Measurements from ENCODE around the gene PSMB2.

The PSMB2 gene

DNA sequence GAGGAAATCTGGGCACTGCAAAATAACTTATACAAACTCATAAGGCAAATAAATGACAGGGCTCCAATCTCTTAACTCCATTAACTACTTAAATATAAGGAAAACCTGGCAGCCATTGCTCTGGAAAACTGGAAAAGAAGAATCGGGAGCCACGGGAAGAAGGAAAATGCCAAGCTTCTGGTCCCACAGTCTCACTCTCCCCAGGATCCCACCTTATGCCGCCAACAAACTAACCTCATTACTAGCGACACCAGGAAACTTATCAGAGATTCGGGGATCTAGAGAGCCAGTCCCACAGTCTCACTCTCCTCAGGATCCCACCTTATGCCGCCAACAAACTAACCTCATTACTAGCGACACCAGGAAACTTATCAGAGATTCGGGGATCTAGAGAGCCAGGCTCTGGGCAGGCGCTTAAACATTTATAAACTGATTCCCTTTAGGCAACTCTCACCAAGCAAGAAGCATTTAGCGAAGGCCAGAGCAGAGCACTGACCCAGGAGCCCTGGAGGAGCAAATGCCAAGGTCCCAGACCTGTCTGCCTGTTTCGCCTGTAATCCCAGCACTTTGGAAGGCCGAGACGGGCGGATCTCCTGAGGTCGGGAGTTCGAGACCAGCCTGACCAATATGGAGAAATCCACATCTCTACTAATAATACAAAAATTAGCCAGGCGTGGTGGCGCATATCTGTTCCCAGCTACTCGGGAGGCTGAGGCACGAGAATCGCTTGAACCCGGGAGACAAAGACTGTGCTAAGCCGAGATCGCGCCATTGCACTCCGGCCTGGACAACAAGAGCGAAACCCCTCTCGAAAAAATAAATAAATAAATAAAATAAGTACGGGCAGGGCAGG is 720 bp downstream of the PSMB2 start:
- no peak for DNase-seq

DNA sequence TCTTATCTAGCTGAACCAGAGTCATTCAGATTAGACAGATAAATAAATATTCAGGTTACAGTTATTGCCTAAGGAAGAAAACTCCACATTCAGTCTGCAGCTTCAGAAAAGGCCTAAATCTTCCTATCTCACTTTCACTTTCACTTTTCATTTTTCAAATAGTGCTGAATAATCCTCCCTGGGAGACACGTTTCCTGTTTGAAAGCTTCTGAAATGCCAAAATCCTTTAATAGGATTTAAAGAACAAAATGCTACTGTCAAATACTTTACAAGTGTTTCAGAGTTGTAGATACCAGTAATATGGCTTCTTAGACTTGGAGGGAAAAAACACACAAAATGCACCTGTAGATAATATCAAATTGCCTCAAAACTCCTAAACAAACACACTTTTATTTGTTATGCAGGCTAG is 3.9 kb downstream of the PSMB2 start:
- no peak for DNase-seq

DNA sequence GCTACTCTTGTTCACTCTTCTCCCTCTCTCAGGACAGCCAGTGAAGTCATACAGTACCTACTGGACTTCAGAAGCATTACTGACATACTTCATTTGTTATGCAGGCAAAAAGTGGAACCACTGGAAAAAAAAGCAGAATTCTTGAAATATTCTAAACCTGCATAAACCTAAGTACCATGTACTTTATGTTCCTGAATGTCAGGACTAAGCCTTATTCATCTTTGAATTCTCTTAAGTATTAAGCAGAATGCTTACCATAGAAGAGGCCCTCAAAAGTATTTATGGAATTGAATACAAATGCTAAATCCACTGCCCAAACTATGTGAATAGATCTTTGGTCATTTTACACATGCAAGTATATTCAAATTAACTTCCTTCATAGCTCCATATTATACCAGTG is 7.8 kb downstream of the PSMB2 start:
- no peak for DNase-seq

DNA sequence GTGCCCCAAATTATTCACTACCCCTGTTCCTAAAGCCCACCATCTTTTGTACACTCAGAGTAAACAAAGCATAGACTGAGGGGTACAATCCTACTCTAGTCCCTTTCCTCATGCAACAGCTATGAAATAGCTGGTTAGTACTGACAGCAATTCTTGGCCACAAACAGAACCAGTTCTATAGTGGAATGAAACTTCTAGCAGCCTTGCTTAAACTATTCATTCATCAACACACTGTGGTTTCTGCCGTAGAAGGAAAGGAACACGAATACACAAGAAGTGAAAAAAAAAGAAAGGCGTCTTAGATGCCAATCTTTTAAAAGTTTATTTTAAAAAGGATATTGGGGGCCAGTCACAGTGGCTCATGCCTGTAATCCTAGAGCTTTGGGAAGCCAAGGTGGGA is 9.9 kb downstream of the PSMB2 start:
- no peak for DNase-seq

DNA sequence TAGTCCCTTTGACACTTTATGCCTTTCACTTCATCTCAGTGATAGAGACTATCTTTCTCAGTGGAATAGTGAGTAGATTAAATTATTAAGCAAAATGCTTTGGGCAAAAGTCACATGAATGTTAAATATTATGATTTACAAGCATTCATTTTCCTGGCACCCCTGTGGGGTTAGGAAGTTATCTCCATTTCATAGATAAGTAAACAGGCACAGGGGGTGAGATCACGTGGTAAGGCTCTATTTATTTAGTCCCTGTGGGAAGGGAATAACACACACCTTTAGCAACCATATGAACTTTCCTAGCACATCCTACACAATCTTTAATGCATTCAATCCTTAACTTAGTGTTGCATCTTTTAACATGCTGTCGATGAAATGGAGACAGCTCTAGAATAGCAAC is 12.3 kb downstream of the PSMB2 start:
- DNase-seq, result no peak

DNA sequence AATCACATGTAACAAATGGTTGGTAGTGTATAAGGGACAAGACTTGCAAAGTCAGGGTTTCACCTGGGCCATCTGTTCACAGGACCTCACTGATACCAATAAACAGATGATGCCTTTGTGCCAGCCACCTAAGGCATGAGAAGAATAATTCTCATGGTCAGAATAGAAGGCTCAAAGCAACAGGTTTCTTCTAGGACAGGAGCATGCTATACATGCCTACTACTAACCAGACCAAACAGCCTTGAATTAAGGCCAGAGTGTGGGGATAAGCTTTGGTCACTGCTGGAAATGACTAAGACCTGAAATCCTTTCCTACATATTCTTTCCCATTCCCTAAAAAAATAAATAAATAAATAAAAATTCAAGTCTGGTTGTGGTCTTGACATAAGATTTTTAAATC is 17.5 kb downstream of the PSMB2 start:
- DNase-seq, result no peak

DNA sequence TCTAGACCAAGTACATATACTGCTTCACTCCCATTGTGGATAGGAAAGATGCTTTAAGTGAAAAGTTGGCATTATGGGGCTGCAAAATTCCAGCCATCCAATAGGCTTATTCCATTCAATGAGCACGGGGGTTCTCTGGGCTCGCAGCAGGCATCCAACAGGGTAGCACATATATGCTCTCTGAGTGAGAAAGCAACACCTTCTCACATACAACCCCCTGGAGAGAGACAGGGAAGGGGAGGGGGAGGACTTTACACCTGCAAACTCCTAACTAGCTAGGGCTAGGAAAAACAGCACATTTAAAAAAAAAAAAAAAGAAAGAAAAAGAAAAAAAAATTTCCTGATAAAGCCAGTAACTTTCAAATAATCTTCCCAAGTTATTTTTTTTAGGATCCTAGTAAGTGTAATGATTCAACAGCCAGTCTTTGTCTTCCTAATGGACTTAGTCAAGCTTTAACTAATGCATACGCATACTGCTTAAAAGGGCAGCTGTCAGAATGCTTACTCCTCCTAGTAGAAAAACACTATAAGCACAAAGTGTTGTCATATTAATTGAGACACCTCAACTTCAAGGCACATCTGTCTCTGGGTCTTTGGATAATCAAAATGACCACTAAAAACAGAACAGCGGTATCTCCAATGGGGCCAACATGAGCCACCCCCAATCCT is 18.7 kb downstream of the PSMB2 start:
- DNase-seq, result no peak

DNA sequence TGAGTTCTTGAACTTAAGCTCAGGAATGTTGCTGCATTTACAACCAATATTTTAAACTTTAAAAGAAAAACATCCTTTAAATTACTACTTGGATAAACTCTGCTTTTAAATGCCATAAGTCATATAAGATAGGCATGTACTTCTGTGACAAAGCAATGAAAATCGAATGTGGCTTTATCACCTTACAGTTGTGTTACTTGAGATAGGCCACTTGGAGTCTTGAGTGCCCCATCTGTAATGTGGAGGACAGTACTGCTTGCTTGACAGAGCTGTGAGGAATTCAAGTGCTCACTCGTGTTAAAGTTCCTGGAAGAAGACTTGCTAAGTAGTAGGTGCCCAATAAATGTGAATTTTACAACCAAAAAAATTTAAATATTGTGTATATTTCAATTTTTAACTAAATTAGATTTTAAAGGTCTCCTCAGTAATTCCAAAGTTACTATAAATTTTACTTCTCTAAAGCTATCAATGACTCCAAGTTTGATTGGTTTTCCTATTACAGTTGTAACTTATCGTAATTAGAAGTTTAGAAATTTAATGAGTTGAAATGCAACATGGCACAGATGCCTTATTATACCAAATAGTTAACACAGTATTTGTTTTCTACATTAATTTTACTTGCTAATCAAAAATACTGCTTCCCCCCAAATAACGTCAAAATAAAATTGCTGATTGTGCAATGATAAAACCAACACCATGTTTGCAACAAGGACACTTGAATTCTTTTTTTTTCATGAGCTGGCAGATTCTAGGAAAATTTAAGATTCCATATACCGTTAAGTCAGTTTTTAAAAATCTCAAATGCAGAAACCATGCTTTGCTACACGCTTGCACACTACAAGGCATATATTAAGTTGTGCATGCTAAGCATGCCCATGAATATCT is 21.8 kb downstream of the PSMB2 start:
- no peak for DNase-seq

DNA sequence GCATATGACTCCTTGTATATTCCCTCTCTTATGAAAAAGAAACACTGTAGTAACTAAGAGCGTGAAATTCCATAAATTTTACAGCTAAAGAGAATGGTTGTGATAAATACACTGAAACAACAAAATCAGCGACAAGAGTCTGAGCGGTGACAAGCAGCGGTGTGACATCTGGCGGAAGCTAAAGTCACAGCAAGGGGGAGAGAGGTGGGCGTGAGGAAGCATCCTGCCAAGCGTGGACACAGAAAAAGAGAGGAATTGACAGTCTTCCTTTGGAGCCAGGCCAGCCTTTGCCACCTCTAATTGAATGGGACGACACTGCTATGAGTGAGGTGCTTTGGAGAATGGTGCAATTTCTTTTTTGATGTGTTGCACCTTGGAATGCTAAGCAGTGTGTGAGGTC is 25.9 kb downstream of the PSMB2 start:
- no peak for DNase-seq

DNA sequence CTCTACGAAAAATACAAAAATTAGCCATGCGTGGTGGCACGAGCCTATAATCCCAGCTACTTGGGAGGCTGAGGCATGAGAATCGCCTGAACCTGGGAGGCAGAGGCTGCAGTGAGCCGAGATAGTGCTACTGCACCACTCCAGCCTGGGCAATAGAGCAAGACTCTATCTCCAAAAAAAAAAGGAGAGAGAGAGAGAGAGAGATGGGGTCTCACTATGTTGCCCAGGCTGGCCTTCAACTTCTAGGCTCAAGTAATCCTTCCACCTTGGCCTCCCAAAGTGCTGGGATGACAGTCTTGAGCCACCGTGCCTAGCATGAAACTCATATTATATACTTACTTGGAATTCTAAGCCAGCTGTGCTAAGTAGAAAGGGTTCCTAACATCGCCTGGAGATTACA is 29.7 kb downstream of the PSMB2 start:
- DNase-seq, result no peak

DNA sequence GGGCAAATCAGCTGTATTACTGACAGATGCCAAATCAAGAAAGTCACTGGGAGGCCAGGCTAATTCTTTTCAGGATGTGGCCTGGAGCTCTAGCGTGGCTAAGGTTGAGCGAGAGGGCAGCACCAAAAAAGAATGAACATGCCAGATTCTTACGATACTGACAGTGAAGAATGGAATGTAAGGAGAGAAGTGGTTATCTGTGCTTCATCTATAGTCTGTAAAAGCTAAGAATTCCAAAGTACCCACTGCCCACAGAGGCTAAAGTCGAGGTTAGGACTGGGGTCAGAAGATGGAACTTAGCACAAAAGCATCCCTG is 35.5 kb downstream of the PSMB2 start:
- DNase-seq, result no peak

DNA sequence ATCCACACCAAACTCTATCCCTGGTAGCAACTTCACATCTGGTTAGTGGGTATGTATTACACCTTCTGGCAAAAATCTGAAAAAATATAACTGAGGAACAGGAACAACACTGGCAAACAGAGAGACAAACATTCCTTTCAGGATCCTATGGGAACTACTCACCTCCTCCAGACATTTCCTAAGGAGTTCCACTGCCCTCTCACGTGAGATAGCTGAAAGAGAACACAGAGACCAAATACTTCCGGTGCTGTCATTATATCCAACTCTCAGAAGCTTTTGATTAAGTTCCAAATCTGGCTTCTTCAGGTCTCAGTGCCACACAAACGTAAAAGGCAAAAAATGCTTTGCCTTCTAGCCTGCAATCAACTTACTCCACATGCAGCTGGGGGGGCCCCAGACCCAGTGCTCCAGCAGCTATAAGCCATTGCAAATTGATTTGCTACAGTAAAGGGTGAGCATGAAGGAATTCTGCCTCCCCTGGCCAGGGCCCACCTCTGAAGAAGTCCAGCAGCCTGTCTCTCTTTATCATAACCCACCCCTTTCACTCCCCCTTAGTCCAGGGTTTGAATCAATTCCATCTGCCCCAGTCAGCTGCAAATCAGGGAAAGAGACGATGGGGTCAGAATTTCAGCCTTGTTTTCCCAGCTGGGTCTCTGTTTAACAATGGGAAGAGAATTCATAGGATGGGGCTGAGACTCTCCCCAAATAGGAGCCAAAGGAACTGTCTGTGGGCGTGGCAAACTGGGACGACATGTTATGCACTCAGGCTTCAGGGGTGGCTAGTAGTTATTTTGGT is 36.1 kb downstream of the PSMB2 start:
- DNase-seq, result no peak

DNA sequence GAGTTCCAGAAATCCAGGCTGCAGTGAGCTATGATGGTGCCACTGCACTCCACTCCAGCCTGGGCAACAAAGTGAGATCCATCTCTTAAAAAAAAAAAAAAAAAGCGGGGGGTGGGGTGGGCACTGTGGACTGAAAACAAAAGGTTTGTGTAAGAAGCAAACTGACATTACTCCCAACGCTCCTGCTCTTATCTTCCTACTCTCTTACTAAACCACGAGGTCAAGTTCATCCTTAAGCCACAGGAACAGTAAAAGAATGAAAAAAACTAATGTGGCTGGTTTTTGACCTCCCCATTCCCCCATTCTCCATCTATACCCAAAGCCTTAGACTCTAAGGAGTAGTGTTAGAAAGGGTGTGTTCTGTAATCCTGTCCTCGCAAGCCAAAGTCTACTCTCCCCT is 37.4 kb downstream of the PSMB2 start:
- DNase-seq, result no peak

DNA sequence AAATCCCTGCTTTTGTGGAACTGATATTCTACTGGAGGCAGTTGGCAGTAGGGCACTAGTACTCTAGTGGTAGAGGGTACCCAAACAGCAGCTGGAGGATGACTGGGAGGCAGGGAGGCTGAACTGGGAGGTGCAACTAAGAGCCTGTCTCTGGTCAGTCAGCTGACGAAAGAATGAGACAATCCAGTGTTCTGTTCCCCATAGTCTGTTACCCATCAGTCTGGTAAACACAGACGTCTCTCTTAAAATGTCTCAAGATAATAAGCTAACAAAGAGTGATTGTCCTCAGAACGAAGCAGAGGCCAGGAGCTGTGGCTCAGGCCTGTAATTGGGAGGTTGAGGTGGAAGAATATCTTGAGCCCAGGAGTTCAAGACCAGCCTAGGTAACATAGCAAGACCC is 37.9 kb downstream of the PSMB2 start:
- DNase-seq, result no peak

DNA sequence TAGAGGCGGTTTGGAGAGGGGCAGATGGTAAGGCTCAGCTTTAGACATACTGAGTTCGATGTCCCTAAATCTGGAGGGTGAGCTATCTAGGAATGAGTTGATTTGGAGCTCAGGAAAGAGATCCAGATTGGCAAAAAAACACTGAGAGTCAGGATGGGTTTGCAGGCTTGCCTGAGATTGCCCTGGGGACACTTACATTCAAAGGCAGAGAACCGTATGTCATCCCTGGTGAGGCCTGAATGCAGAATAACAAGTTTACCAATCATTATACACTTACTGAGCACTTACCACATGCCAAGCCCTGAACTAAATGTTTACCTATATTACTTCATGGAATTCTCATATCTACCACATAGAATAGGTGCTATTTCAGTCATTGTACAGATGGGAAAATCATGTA is 40.7 kb downstream of the PSMB2 start:
- DNase-seq, result no peak

DNA sequence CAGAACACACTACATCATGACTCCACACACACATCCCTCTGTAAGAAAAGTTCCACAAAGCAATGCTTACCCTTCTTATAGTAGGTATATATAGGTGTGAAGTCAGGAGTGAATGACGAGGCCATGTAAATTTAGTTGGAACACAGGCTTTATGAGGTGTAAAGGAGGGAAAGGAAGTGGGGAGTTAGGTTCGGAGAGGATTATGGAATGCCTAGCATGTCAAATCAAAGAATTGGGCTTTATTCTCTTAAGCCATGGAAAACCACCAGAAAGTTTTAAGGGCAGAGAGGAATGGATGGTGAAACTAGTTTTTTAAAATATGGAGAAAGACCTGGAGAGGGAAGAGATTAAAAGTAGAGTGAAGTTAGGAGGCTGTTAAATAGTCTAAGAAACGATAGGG is 41.9 kb downstream of the PSMB2 start:
- DNase-seq, result no peak

DNA sequence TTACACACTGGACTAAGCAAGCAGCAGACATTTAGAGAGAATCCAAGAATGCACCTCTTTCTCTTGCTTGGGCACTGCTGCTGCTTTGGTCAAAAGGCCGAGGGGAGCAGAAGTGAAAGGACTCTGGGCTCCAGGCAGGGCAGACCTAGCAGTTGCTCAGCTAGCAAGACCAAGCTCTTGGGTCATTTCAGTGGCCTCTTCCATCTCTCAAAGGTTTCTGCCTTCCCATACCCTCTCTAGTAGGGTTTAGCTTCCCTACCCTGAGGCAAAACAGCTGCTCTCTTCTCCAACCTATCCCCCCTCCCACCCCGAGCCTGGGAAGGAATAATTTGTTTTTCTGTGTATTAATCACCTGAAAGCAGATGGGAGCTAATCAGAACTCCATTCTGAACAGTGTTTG is 42.4 kb downstream of the PSMB2 start:
- DNase-seq, result no peak

DNA sequence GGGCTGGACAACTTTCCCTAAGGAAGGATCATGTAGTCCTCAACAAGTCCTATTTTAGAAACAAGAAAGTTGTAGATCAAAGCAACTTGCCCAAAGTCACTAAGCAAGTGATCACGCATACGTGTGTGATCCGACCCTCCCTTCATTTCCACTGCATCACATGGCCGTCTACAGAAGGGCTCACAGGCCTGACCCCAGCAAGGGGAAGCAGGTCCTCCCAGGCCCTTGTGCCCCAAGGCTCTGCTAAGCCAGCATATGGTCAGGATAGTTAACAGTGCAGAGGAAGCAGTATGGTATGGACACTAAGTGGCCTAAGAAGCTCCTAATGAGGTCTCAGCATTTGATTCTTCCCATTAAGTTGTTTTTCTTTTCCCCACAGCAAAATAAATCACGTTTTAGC is 43.5 kb downstream of the PSMB2 start:
- DNase-seq, result no peak

DNA sequence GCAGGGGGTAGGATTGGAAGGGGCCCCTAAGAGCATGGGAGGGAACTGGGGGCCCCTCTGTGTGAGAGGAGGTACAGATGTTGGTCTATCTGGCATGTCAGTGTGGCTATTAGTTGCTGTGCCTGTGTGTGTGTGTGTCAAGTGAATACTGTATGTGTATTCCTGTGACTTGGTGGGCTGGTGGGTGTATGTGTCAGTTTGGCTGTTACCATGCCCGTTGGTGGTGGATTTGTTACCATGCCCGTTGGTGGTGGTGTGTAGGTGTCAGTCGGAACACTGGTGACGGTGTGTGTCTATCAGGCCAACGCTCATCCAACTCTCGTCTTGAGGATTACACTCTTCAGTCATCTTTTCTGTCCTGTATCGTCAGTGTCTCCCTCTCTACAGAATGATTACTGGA is 45.6 kb downstream of the PSMB2 start:
- no peak for DNase-seq

DNA sequence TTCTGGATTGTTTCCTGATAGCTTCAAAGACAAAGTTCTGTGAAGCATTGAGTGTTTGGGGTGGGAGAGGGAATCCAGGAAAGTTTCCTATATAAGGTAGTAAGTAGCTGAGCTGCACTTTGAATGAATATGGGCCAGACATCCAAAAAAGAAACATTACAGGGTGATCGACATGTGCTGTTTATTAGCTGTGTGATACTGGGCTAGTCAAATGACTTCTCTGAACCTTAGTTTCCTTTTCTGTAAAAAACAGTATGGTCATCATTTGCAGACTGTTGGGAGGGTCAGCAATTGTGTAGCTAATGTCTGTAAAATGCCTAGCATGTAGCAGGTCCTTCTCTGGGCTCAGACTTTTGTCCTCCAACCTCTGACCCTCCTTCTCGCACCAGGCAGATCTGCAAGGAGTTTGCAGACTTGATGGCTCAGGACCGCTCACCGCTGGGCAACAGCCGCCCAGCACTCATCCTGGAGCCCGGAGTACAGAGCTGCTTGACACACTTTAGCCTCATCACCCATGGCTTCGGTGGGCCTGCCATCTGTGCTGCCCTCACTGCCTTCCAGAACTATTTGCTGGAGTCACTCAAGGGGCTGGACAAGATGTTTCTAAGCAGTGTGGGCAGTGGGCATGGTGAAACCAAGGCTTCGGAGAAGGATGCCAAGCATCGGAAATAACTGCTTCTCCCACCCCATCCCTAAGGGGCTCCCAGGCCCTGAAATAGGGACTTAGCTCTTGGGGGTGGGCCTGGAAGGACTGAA is 47.1 kb downstream of the PSMB2 start:
- no peak for DNase-seq

DNA sequence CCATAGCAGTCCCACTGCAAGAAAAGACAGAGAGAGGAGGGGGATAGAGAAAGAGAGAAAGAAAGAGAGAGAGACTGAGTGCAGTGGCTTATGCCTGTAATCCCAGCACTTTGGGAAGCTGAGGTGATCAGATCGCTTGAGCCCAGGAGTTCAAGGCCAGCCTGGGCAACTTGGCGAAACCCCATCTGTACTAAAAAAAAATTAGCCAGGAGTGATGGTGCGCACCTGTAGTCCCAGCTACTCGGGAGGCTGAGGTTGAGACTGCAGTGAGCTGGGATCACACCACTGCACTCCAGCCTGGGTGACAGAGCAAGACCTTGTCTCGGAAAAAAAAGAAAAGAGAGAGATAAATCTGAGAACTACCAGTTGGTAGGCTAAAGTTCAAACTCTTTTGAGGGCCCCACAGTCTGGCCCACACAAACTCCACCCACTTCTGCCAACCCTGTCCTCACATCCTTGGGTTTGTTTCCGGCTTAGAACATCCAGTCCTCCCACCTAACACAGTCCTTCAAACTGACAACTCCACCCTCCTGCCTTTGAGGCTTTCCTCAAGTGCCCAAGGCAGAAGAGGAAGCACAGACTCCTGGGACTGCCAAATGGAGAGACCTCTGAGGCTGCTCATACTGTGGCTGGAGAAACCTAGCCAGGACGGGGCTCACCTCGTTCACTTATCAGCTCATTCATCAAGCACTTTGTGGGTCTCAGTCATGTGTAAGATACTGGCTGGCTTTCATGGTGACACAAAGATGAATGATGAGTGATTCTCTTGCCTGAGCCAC is 48.1 kb downstream of the PSMB2 start:
- no peak for DNase-seq

All from activated CD4-positive, CD25-positive, alpha-beta regulatory T cell (primary cell).